Left cardiac atrium (tissue), 4 donors: Measurements from ENCODE around the gene CCDC74B. TPM values are rescaled to one million over a fixed set of nuclear protein-coding genes. Genes with fewer than 3 reads are reported as not detected.
"Not testable (repeated sequence)": the region's sequence is repeated elsewhere in the genome, so short reads cannot be mapped to it uniquely, and the experiment has no call there.

Experiments used
- ATAC-seq, 2 donors: fragments of 200-7000 bp; cut with Tn5 transposase; one replicate each; pipeline ENCODE4 v1.9.1; 2020; ENCODE audit warnings: mild to moderate bottlenecking in 2 of 2, moderate library complexity in 2 of 2
- DNase-seq: peaks from one replicate; pipeline ENCODE4 v3.0.0-alpha.2; 2020
- intact Hi-C, 2 donors: fragments of 100-400 bp; cut with DNase I; formaldehyde crosslinking; loops; one replicate each; pipeline versions ENCODE4 v1.14.1 to v1.15.1; 2022 to 2023
- total RNA-seq, 2 donors: library from RNA; stranded (reverse); fragmentation: NEBNext Ultra II Directional; extraction: Animal tissue kit (Norgen Biotek cat#: 25700); gene quantifications; one replicate each; pipeline ENCODE4 v1.2.1, GENCODE V29; 2021
- donor health status: DM: no; HTN: yes; CAD: no.
- donor health status: DM: no; HTN: yes; CAD: no; lungs with severe emphysema.
- donor health status: DM: yes; HTN: yes; CAD: no.
- donor health status: Dilated cardiomyopathy.

Gene CCDC74B
- total RNA-seq, 2 donors from 2014 or later, result 0.76 to 0.91 TPM

GRCh38 chr2:130138841-130139251 is 6.1 kb downstream of the CCDC74B start:
- DNase-seq, ATAC-seq, intact Hi-C loops: not testable (repeated sequence)

DNA sequence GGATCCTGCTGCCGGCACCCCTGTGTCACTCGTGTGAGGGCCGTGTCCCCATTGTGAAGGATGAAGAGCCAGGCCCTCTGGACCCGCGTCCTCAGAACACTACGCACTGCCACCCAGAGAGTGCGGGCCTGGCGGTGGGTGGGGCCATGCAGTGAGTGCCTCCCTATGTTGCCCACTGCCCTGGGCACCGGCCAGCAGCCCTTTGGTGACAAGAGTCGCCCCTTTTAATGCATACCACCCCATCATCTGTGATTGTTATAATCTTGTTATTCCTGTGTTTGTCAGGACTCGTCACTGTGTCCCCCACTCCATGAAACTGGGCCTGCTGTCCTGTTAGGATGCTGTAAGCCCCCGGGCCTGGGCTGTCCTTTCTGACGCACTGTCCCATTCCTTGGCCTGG is 6.6 kb downstream of the CCDC74B start:
- not testable (repeated sequence) for DNase-seq

DNA sequence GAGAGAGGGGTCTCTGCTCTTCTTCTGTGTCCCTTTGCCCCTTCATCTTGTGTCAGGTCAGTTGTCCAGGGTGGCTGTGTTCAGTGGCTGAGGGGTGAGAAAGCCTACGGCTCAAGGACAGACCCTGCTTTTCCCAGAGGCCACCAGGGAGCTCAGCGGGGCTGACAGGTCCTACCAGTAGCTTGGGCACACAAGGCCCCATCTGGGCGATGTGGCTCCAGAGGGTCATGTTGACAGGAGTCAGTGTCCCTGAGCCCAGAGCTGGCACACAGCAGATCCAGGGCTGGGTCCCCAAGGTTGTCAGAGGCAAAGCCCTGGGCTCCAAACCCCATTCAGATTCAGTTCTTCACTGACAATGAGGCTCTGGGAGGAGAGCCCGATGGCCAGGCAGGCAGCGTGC is 7.8 kb downstream of the CCDC74B start:
- ATAC-seq, DNase-seq, intact Hi-C loops: not testable (repeated sequence)

More for the DNA sequence above, 6.6 kb downstream of the CCDC74B start:
- intact Hi-C loops, ATAC-seq: not testable (repeated sequence)

DNA sequence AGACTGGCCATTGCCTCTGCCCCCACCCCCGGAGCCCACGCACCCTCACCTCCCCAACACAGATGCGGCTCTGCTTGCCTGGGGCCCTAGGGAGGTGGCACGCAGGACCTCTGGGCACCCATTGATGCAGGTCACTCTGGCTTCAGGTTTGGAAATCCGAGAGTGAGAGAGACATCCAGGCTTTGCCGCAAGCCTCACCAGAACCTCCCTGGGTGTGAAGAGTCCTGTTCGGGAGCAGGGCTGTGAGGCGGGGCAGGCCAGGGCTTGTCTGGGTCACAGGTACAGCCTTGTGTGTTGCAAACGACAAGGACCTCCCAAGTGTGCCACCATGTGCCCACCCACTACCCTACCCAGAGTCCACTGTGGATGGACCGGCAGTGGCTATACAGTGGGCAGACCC is 8.4 kb downstream of the CCDC74B start:
- ATAC-seq, intact Hi-C loops, DNase-seq: not testable (repeated sequence)

GRCh38 chr2:130135692-130136541 is 9.0 kb downstream of the CCDC74B start:
- intact Hi-C loops, result no loop called here
- DNase-seq (no peak), ATAC-seq (no peak)

DNA sequence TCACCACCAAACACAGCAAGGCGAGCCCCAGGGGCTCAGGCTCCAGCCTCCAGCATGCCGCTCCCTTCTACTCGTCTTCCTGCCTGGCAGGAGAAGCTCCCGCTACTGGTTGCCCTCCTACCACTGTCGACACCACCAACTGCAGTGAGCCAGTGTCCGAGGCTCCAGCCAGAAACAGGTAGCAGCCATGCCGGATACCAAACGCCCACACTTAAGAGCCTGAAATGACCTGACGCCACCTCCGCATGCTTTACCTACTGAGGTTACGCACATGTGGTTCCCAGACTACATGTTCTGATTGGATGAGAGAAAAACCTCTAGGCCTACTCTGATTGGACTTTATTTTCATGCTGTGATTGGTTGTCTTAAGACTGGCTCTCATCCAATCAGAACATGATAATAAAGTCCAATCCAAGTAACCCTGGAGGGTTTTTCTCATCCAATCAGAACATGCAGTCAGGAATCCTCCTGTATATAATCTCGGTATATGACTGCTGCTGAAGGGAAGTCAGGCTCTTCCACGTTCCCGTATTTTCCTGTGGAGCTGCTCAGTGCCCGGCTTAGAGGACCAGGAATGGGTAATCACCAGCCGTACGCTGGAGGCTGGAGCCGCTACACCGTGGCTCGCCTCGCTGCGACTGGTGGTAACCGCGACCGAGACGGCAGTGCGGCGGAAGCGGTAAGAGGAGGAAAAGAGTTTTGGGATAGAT is 15.6 kb downstream of the CCDC74B start, which contains the start of gene POTEF:
Gene POTEF, minus strand, starts transcription at position 103 of the 710 bp plus-strand sequence. CDS start 8,707 bp downstream, outside the sequence.
- intact Hi-C loops, DNase-seq, ATAC-seq: not testable (repeated sequence)

DNA sequence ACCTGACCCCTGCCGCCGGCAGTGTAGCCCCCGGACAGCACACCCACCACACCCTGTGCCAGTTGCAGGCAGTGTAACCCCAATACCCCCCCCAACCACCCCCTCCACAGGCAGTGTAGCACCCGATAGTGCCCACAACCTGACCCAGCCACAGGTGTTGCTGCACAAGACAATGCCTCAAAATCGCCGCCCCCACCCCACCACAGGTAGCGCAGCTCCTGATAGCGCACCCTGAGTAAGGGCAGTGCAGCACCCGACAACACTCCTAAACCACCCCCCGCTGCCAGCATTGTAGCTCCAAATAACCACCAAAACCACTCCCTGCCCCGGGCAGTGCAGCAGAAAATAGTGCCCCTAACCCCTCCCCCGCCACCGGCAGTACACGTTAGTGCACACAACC is 16.4 kb downstream of the CCDC74B start:
- not testable (repeated sequence) for ATAC-seq

DNA sequence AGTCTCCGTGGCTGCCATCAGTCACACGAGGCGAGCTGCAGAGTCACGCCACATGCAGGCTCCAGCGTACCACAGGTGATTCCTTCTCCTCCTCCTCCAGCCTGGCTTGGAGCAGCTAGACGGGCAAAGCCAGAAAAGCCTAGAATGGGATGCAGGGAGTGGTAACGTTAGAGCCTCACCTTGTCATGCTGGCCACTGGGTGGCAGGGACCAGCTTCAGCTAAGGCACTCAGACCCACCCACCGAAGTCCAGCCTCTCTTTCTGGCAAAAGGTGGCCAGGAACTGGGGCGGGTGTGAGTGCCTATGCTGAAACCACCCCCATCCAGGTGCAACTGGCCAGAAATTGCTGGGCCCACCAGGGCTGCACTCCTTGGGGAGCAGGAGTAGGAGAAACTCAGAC is 17.2 kb downstream of the CCDC74B start:
- intact Hi-C loops, DNase-seq, ATAC-seq: not testable (repeated sequence)

More for the DNA sequence above, 16.4 kb downstream of the CCDC74B start:
- intact Hi-C loops, DNase-seq: not testable (repeated sequence)

- intact Hi-C loops, ATAC-seq, DNase-seq: not testable (repeated sequence)
Observed at GRCh38 chr2:130120924-130121323, 24.0 kb downstream of the CCDC74B start.

GRCh38 chr2:130102597-130103363 is 42.1 kb downstream of the CCDC74B start:
- ATAC-seq, intact Hi-C loops, DNase-seq: not testable (repeated sequence)

Other genes starting within 250 kb of the CCDC74B start
- gene RAB6C, start 165.4 kb downstream of the CCDC74B start, total RNA-seq, result under 1 TPM in 1 of 2 donors, not detected in 1; 0.18 TPM
- gene POTEF, start 15.9 kb downstream of the CCDC74B start, total RNA-seq, result not detected
- 10 to 100 TPM; 20.2 to 24.4 TPM for gene SMPD4, start 36.5 kb upstream of the CCDC74B start, total RNA-seq
- 100 to 1,000 TPM; 207 to 259 TPM for gene MZT2B, start 37.1 kb upstream of the CCDC74B start, total RNA-seq
- 1 to 10 TPM; 6.0 to 6.7 TPM for gene TUBA3E, start 53.3 kb upstream of the CCDC74B start, total RNA-seq
- 10 to 100 TPM; 55.0 to 79.3 TPM for gene IMP4, start 197.8 kb upstream of the CCDC74B start, total RNA-seq
- gene PTPN18, start 210.9 kb upstream of the CCDC74B start, total RNA-seq, result 10 to 100 TPM; 24.2 to 28.0 TPM